HG03103 (cell line): ENCODE data around the gene DPYSL4.
A peak's percentile ranks its signal among the peaks of the same experiment; 100 is the strongest.

Experiments
- ATAC-seq: cut with Tn5 transposase; IDR thresholded peaks from one replicate; pipeline ENCODE4 v1.9.1; 2021; ENCODE audit warnings: low read depth; ENCODE audit not compliant: unreplicated experiment

The DPYSL4 gene

GRCh38 chr10:132224343-132225072, 37.8 kb downstream of the DPYSL4 start:
- no peak for ATAC-seq

DNA sequence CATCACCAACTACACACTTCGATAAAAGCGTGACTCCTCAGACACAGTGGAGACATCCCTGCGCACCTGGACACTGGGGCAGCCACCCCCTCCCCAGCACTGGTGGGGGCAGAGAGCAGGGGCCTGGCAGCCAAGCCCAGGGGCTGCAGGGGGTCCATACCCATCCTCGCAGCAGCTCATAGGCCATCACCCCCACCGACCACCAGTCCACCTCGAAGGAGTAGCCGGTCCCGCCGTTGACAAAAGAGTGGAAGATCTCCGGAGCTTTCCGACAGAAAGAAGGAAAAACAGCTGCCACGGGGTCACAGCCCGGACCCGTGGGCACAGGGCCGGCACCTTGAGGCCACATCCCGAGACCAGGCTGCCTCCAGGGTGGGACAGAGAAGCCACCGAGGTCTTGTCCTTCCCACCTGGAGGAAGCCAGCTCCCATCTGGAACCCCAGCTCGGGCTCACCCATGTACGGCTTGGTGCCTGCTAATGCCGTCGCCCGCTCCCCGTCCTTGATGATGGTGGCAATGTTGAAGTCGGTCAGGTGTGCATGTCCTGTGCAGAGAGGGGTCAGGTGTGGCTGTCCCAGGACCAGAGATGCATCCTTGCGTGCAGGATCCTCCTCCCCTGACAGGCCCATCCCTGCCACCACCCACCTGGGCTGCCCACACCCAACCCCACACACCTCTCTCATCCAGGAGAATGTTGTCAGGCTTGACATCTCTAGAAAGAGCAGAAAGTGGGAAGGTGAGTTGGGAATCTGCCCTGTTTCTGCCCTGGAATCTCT, 38.5 kb downstream of the DPYSL4 start:
- no peak for ATAC-seq

DNA sequence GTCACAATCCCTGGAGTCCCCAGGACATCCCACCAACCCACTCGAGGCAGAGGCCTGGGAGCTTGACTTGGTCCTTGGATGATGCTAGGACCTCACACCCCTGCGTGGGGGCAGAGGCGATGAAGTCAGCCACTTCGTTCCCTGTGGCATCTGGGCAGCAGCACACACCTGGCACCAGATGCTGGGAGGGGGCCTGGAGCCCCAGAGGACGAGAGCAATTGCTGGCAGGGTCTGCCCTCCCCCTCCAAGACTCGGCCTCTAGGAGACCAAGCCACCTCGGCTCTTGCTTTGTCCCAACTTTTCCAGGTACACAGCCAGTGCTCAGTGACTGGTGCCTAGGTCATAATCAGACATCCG, 39.1 kb downstream of the DPYSL4 start:
- ATAC-seq, result no peak

GRCh38 chr10:132226586-132227405, 40.0 kb downstream of the DPYSL4 start:
- no peak for ATAC-seq

DNA sequence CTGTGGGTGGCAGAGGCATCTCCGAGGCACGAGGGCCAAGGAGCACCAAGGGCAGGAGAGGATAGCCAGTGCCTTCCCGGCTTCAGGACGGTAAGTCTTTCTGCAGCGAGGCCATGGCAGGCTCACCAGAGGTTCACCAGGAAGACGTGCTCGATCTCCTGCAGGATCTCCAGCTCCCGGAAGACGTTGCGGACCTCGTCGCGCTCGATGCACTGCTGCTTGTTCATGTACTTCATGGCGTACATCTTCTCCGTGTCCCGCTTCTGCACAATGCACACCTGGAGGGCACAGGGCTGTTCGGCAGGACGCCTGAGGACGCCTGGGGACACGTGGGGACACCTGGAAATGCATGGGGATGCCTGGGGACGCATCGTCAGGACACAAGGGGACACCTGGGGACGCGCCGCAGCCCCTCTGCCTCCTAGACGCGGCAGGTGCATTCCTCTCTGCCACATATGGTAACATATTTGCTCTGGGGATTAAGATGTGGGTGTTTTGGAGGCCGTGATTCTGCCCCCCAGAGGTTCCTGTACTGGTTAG, 41.2 kb downstream of the DPYSL4 start:
- ATAC-seq, result no peak

DNA sequence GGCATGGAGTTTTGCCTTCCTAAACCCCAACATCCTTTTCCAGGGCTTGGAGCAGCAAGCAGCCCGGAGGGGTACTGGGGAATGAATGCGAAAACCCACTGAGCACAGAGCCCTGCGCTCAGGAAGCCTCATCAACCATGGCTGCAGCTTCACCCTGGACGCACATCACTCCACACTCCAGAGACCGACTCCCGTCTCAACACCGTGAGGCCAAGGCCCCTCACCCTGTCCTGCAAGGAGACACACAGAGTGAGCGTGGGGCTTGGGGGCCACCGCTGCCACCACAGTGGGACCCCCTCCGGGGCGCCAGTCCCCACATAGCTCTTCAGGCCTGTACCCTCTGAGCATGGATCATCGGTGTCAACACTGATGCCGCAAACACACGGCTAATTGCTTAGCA, 41.9 kb downstream of the DPYSL4 start:
- ATAC-seq, result no peak

DNA sequence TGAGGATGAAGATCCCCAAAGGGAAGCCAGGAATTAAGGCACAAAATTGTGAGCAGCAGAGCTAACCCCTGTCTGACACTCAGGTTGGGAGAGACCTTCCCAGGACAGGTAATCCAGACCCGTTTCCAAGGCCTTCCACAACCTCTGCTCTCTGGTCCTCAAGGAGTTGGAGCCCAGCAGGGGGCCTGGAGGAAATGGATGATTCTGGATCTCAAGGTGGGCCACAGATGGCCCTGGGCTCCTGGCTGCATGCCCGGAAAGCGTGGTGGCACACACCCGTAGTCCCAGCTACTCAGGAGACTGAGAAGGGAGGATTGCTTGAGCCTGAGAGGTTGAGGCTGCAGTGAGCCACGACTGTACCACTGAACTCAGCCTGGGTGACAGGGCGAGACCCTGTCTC, 42.3 kb downstream of the DPYSL4 start:
- ATAC-seq, result no peak

DNA sequence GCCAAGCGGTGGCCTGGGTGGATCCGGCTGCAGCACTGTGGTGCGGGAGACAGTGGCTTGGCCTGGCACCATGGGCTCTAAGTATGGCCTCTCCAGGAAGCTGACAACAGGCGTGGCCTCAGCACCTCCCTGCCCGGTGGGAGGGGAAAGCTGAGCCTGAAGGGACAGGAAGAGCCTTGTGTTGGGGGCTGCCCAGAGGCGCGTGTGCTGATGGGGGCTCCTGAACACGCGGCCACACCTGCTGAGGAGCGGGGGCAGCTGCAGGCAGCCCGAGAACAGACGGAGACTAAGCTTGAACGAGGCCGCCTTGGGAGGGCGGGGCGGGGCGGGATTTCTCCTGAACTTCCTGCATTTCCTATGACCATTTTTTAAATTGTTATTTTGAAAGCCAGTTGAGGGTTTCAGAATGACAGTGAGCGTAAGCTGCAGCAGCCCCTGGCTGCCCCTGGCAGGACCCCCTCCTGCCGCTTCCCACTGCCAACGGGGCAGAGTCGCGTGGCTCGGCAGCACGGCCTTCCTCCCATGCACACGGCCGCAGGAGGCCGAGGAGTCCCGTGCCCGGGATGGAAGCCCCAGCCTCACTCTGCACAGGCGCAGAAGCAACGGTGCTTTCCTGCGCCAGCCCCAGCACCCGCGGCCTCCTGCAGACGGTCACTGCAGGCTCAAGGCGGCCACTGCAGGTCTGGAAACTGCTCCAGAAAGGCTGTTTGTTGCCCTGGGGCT, 43.2 kb downstream of the DPYSL4 start:
- peak; percentile 51 for ATAC-seq

DNA sequence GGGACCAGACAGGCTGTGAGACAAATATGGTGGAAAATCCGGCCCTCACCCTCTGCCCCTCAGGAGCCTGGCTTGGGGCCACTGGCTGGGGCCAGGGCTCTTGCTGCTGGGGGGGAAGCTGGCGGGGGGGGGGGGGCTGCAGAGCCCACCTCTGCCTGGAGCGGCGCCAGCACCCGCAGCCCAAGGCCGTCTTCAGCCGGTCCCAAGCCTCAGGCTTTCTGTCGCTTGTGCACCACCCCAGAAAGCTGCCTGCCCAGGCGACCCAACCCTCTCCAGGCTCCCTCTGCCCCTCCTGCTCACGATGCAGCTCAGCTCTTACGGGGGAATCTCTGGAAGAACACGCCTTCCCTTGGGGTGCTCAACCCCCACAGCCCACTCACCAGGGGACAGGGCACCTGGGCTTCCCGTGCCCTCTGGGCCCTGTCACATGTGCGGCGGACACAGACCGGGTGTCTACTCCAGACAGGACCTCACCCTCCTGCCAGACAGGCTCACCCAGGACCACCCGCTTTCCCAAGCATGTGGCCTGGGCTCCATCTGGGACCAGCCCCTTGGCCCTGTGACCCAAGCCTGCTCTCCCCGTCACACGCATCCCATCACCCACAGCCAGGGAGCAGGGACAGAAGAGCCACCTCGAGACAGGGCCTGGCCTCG, 43.9 kb downstream of the DPYSL4 start:
- ATAC-seq, result no peak

DNA sequence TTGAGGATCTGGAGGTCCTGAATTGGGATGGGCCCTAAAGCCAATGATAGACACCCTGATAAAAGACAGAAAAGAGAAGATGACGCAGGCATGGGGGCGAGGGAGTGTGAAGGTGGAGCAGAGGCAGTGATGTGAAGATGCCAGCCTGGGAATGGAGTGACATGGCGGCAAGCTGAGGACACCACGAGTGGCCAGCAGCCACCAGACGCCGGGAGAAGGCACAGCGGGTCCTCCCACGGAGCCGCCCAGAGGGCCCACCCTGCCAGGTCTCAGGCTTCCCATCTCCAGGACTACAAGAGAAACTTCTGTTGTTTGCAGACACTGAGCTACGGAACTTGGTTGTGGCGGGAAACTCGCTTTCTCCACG, 44.9 kb downstream of the DPYSL4 start:
- no peak for ATAC-seq

DNA sequence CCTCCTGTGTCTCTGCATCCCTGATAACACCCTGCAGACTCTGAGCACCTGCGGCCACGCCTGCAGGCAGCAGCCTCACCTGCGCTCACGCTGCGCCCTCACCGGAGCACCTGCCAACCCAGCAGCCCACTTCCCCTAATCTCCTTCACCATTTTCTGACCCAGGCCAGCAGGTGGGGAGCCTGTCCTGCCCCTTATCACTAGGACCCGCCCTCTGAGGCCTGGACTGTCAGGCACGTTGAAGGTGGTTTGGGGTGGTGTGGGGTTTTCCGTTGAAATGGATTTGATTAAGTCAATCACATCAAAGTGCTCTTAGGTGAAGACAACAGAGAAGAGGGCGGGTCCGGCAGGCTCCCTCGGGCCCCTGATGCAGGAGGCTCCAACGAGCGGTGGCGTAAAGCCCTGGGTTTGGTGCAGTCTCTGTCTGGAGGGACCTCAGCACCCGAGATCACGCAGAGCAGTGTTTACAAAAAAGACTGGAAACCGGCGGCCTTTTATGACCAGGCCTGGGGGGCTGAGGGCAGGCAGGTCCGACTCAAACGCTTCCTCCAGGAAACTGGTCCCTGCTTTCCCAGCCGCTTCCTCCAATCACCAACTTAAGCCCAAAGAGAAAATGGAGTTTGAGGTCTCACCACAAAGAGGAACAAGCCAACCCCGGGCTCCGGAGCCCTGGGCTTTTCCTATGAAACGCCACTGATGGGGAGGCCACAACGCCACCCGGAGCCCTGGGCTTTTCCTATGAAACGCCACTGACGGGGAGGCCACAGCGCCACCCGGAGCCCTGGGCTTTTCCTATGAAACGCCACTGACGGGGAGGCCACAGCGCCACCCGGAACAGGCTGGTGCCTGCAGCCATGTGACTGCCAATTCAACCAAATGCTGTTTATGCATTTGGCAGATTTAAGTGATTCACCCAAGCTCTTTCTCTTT, 45.5 kb downstream of the DPYSL4 start:
- ATAC-seq, result no peak

DNA sequence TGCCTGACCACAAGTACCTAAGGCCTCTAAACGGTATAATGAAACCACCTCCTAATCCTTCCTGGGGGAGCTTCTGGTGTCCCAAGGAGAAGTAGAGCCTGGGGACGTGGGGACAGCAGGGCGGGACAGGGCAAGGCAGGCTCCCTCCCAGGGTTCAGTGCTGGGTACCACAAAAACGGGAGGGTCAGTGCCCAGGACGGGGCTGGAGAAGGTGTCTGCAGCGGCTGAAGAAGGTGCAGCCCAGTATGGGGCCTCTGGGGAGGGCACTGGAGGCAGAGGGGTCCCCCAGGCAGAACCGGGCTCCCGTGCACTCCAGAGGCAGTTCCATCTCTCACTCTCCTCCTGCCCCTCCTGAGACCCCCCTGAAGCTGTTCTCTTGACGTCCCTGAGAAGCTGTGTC, 46.2 kb downstream of the DPYSL4 start:
- no peak for ATAC-seq

DNA sequence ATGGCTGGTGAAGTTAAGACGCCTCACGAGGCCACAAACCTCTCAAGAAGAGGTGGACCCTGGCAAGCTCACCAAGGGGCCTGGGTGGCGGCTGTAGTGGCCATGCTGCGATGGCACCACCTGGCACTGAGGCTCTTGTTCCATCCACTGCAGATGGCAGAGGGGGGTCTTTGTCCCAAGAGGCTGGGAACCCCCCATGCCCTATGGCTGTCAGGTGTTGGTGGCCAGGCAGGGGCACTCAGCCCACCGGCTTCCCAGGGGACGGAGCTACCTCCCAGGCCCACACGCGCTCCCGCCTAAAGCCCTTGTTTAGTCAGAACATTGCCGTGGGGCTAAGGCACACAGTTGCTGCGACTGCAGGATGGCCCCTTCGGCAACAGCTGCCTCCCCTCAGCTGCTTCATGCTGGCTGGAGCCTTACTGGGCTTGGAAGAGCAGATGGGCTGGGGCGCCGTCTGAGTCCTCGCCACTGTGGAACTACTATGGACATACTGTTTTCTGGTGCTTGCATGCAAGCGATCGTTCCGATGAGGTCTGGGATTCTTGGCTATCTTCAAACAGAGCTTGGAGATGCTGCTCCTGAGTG, 46.8 kb downstream of the DPYSL4 start:
- no peak for ATAC-seq

GRCh38 chr10:132234860-132235259, 48.1 kb downstream of the DPYSL4 start:
- no peak for ATAC-seq

- no peak for ATAC-seq
Observed at GRCh38 chr10:132236161-132236560, 49.4 kb downstream of the DPYSL4 start.

DNA sequence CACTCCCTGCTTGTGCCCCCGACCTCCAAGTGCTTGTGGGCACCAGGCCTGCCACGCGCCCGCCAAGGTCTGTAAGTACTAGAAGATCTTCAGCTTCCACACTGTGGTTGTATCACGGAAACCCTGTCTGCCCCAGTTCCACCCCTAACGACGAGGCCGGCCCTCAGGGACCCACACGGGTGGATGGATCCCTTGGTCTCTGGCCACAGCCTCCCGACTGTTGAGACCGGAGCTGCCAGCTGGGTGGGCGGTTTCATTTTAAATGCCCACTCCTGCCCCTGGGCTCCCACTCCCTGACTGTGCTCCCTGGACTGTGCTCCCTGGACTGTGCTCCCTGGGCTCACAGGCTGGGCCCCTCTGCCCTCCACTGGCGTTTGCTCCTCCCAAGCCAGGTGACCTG, 50.1 kb downstream of the DPYSL4 start:
- no peak for ATAC-seq

DNA sequence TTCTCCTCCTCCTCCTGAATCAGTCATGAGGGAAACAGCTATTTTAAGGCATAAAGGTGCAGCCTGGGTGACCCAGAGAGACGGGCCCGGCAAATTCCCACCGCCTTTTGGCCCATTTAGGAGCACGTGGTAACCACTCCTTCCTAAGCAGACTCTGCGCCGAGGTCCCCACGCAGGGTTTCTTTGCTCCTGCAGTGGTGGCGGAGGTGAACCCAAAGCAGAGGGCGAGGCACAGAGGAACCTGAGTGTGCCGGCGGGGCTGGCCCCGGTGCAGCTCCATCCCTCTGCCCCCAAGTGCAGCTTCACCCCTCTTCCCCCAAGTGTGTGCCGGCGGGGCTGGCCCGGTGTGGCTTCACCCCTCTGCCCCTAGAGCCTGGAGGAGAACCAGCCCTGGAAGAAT, 50.6 kb downstream of the DPYSL4 start:
- no peak for ATAC-seq

GRCh38 chr10:132237871-132238270, 51.1 kb downstream of the DPYSL4 start:
- ATAC-seq, result no peak
